ENCODE data around the gene ATP13A3. TPM values are rescaled to one million over a fixed set of nuclear protein-coding genes. Genes with fewer than 3 reads are reported as not detected.

ATP13A3 gene
- total RNA-seq, 1 experiment from 2014 or later: 119 TPM

DNA sequence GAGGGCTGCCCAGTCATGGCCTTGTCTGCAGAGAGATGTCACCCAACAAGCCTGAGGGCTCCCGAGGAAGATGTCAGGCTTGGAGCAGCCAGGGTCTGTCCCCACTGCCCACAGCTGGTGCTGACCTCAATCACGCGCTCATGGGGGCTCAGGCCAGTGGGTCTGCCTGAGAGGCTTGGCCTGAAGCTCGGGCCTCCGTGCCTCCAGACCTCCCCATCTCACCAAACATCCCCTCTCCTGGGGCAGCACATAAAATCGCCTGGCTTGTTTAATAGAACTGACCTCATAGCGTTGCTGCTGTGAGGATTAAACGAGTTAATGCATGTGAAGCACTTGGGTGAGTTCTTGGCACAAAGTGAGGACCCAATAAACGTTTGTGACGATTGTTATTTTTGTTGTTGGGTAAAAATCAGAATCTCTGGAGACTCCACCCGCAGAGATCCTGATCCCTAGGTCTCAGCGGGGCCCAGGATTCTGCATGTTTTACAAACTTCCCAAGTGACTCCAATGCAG is 120.8 kb downstream of the ATP13A3 start:
- Mint-ChIP-seq H3K9me3 (ENCODE audit: unreplicated experiment) (no peaks in the 10 kb centered on the region), H3K27me3 (ENCODE audit: insufficient read depth, unreplicated experiment) (peaks cover 47% of the 10 kb centered on the region), H3K27ac (ENCODE audit: low read depth, unreplicated experiment) (no peak overlapping the region), H3K4me3 (ENCODE audit: unreplicated experiment) (no peak overlapping the region), H3K36me3 (ENCODE audit: insufficient read depth, unreplicated experiment) (no peaks in the 10 kb centered on the region), H3K4me1 (ENCODE audit: insufficient read depth, unreplicated experiment) (peaks cover 5% of the 10 kb centered on the region)
- intact Hi-C loops (cut with micrococcal nuclease): no loop called here
- no peak for DNase-seq (ENCODE audit: unreplicated experiment)
- CTCF ChIA-PET: interaction anchor here (1.5 kb wide), 1 partner anchor 22 kb away, joined by 3 read pairs; no protein-coding TSS in a partner anchor
- POLR2A ChIA-PET: no interaction called here
- TF ChIP-seq, protein P1, sequence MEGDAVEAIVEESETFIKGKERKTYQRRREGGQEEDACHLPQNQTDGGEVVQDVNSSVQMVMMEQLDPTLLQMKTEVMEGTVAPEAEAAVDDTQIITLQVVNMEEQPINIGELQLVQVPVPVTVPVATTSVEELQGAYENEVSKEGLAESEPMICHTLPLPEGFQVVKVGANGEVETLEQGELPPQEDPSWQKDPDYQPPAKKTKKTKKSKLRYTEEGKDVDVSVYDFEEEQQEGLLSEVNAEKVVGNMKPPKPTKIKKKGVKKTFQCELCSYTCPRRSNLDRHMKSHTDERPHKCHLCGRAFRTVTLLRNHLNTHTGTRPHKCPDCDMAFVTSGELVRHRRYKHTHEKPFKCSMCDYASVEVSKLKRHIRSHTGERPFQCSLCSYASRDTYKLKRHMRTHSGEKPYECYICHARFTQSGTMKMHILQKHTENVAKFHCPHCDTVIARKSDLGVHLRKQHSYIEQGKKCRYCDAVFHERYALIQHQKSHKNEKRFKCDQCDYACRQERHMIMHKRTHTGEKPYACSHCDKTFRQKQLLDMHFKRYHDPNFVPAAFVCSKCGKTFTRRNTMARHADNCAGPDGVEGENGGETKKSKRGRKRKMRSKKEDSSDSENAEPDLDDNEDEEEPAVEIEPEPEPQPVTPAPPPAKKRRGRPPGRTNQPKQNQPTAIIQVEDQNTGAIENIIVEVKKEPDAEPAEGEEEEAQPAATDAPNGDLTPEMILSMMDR (IDR thresholded peaks at IDR 0.05; ENCODE audit: unreplicated experiment): no peak
- no TSS peak for BruUV-seq (replicated peaks)

DNA sequence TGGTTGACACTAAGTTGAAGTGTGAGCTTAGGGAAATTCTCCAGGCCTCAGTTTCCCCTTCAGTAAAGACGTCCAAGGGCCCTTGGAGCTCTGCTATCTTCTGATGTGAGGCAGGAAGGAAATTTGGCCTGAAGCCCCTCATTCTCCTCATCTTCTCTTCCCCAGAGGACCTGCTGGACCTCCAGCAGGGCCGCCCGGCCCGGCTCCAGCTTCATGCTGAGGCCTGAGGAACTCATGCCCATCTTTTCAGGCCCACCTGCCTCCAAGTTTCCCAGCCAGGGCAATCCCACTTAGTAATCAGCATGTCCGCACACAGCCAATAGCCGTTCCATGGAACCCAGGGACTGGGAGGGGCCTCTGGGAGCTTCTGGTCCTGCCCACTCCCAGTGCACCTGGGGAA is 121.3 kb downstream of the ATP13A3 start:
- no TSS peak for BruUV-seq (replicated peaks)
- CTCF ChIA-PET: interaction anchor here (0.5 to 1.5 kb wide), 2 partner anchors 21 to 50 kb away, joined by 3 to 4 read pairs; no protein-coding TSS in a partner anchor
- Mint-ChIP-seq H3K9me3 (ENCODE audit: unreplicated experiment) (no peaks in the 10 kb centered on the region), H3K27ac (ENCODE audit: low read depth, unreplicated experiment) (no peak overlapping the region), H3K4me3 (ENCODE audit: unreplicated experiment) (no peak overlapping the region), H3K27me3 (ENCODE audit: insufficient read depth, unreplicated experiment) (peaks cover 47% of the 10 kb centered on the region), H3K4me1 (ENCODE audit: insufficient read depth, unreplicated experiment) (peaks cover 5% of the 10 kb centered on the region), H3K36me3 (ENCODE audit: insufficient read depth, unreplicated experiment) (no peaks in the 10 kb centered on the region)
- intact Hi-C loops (cut with micrococcal nuclease): no loop called here
- no peak for DNase-seq (ENCODE audit: unreplicated experiment)
- TF ChIP-seq, protein P1 (IDR thresholded peaks at IDR 0.05; ENCODE audit: unreplicated experiment): no peak
- POLR2A ChIA-PET: no interaction called here

GRCh38 chr3:194364652-194365434 is 122.0 kb downstream of the ATP13A3 start:
- no peak overlapping the region for H3K27ac Mint-ChIP-seq (ENCODE audit: low read depth, unreplicated experiment)
- H3K4me3 Mint-ChIP-seq (ENCODE audit: unreplicated experiment): no peak overlapping the region
- POLR2A ChIA-PET: interaction anchor here (0.6 to 1.2 kb wide), 2 partner anchors 30 to 653 kb away, joined by 3 read pairs; no protein-coding TSS in a partner anchor

DNA sequence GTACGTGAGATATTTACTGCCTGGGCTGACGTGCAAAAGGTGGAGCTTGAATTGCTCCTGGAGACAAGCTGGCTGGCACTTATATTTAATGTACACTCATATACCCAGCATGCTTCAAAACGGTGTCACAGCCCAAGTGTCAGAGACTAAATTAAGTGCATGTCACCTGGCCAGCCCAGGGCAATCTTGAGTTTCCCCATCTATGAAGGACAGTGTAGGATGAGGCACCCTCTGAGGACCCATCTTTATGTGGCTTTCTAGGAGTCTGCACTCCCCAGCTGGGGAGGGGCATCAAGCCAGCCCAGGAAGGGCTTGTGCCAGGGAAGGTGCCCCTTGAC is 122.5 kb downstream of the ATP13A3 start:
- TF ChIP-seq, protein P1 (IDR thresholded peaks at IDR 0.05; ENCODE audit: unreplicated experiment): no peak
- CTCF ChIA-PET: interaction anchor here (0.5 to 5.5 kb wide), 4 partner anchors 20 to 629 kb away, joined by 3 to 44 read pairs (median 4); no protein-coding TSS in a partner anchor
- peaks cover 47% of the 10 kb centered on the region for H3K27me3 Mint-ChIP-seq (ENCODE audit: insufficient read depth, unreplicated experiment)
- no peak overlapping the region for H3K27ac Mint-ChIP-seq (ENCODE audit: low read depth, unreplicated experiment)
- POLR2A ChIA-PET: interaction anchor here (0.6 to 1.2 kb wide), 2 partner anchors 31 to 652 kb away, joined by 3 read pairs; no protein-coding TSS in a partner anchor
- H3K9me3 Mint-ChIP-seq (ENCODE audit: unreplicated experiment): no peaks in the 10 kb centered on the region
- intact Hi-C loops (cut with micrococcal nuclease): no loop called here
- BruUV-seq (replicated peaks): no TSS peak
- no peaks in the 10 kb centered on the region for H3K4me1 Mint-ChIP-seq (ENCODE audit: insufficient read depth, unreplicated experiment)
- DNase-seq (ENCODE audit: unreplicated experiment): no peak
- H3K36me3 Mint-ChIP-seq (ENCODE audit: insufficient read depth, unreplicated experiment): no peaks in the 10 kb centered on the region
- no peak overlapping the region for H3K4me3 Mint-ChIP-seq (ENCODE audit: unreplicated experiment)

More at GRCh38 chr3:194364652-194365434, 122.0 kb downstream of the ATP13A3 start:
- Mint-ChIP-seq H3K9me3 (ENCODE audit: unreplicated experiment) (no peaks in the 10 kb centered on the region), H3K36me3 (ENCODE audit: insufficient read depth, unreplicated experiment) (no peaks in the 10 kb centered on the region), H3K27me3 (ENCODE audit: insufficient read depth, unreplicated experiment) (peaks cover 47% of the 10 kb centered on the region), H3K4me1 (ENCODE audit: insufficient read depth, unreplicated experiment) (peaks cover 2% of the 10 kb centered on the region)
- DNase-seq (ENCODE audit: unreplicated experiment): peak; percentile 15
- no TSS peak for BruUV-seq (replicated peaks)
- TF ChIP-seq, protein P1 (IDR thresholded peaks at IDR 0.05; ENCODE audit: unreplicated experiment): no peak
- CTCF ChIA-PET: interaction anchor here (0.5 to 1.5 kb wide), 5 partner anchors 21 to 629 kb away, joined by 3 to 4 read pairs (median 3); no protein-coding TSS in a partner anchor
- intact Hi-C loops (cut with micrococcal nuclease): no loop called here

Measured in MCF 10A (cell line).